H1 (cell line): ENCODE data around the gene ZNF577. TPM values are rescaled to one million over a fixed set of nuclear protein-coding genes. Genes with fewer than 3 reads are reported as not detected.

ENCODE experiments used
- CTCF ChIA-PET: fragments of 300-600 bp; sonication (Branson Sonifier 250); formaldehyde crosslinking; loops from one replicate; lab custom pipeline; 2021; ENCODE audit not compliant: partially characterized antibody; lab: Charles Lee
- POLR2A ChIA-PET: fragments of 300-600 bp; sonication (Branson Sonifier 250); formaldehyde crosslinking; loops from one replicate; lab custom pipeline; 2021; ENCODE audit warnings: inconsistent platforms; ENCODE audit not compliant: partially characterized antibody; lab: Charles Lee
- DNase-seq, 2 experiments: peaks; one replicate each; pipeline versions ENCODE4 v3.0.0 to v3.0.0-alpha.2; 2010 to 2022; ENCODE audit warnings: low spot score in 2 of 2, low read depth in 1 of 2, mixed read lengths in 1 of 2
- FAIRE-seq: peaks from 2 replicates; lab custom pipeline; 2011; peaks lifted over from hg19 to GRCh38; lab: Jason Lieb, UNC
- H2AFZ ChIP-seq: 2 replicates; pipeline ENCODE4 v1.8.1; 2012; ENCODE audit warnings: low read length, inconsistent platforms
- H2AK5ac ChIP-seq: 2 replicates; pipeline ENCODE4 v1.6.1; 2013; ENCODE audit warnings: low read depth, low read length
- H2BK120ac ChIP-seq: replicated peaks from 2 replicates; pipeline ENCODE3; 2013; ENCODE audit warnings: low read depth, low read length, inconsistent platforms
- H2BK12ac ChIP-seq: 2 replicates; pipeline ENCODE4 v1.6.1; 2013; ENCODE audit warnings: low read depth, low read length
- H2BK15ac ChIP-seq: 2 replicates; pipeline ENCODE4 v1.6.1; 2013; ENCODE audit warnings: low read length
- H2BK20ac ChIP-seq: 2 replicates; pipeline ENCODE4 v1.6.1; 2013; ENCODE audit warnings: low read length
- H2BK5ac ChIP-seq: 2 replicates; pipeline ENCODE4 v1.6.1; 2013; ENCODE audit warnings: low read depth, low read length
- H3K14ac ChIP-seq: 2 replicates; pipeline ENCODE4 v1.6.1; 2013; ENCODE audit warnings: inconsistent platforms; ENCODE audit not compliant: insufficient read length
- H3K18ac ChIP-seq: 2 replicates; pipeline ENCODE4 v1.6.1; 2013; ENCODE audit warnings: low read length; ENCODE audit errors: extremely low read depth
- H3K23ac ChIP-seq: 2 replicates; pipeline ENCODE4 v1.6.1; 2013; ENCODE audit warnings: inconsistent platforms; ENCODE audit not compliant: insufficient read length
- H3K23me2 ChIP-seq: 2 replicates; pipeline ENCODE4 v1.6.1; 2013; ENCODE audit warnings: low read depth, low read length
- H3K27ac ChIP-seq: 2 replicates; pipeline ENCODE4 v1.6.1; 2011; ENCODE audit warnings: low read depth, low read length, inconsistent platforms
- H3K27me3 ChIP-seq, 4 experiments: replicated peaks in 1 of 4; 1 replicate in 1 of 4; 2 replicates in 3 of 4; pipeline versions ENCODE4 v1.6.1 to v1.8.1; 2011 to 2013; ENCODE audit warnings: low read length in 3 of 4, mild to moderate bottlenecking in 3 of 4, inconsistent platforms in 2 of 4, mixed read lengths in 2 of 4, moderate library complexity in 1 of 4; ENCODE audit not compliant: control insufficient read depth in 3 of 4, insufficient read depth in 3 of 4; ENCODE audit errors: extremely low read depth in 1 of 4
- H3K36me3 ChIP-seq, 4 experiments: 2 replicates each; pipeline versions ENCODE4 v1.6.1 to v1.8.1; 2011 to 2013; ENCODE audit warnings: mild to moderate bottlenecking in 4 of 4, low read length in 3 of 4, moderate library complexity in 2 of 4, control low read depth in 1 of 4, inconsistent platforms in 1 of 4; ENCODE audit not compliant: insufficient read depth in 4 of 4, control insufficient read depth in 2 of 4
- H3K4ac ChIP-seq: replicated peaks from 2 replicates; pipeline ENCODE3; 2013; ENCODE audit warnings: low read length, low read depth, mixed read lengths, inconsistent platforms; ENCODE audit not compliant: insufficient read length
- H3K4me1 ChIP-seq, 4 experiments: replicated peaks in 1 of 4; 1 replicate in 1 of 4; 2 replicates in 3 of 4; pipeline versions ENCODE4 v1.6.1 to v1.8.1; 2011 to 2013; ENCODE audit warnings: low read length in 3 of 4, inconsistent platforms in 2 of 4, mixed read lengths in 1 of 4; ENCODE audit not compliant: insufficient read depth in 4 of 4, control insufficient read depth in 3 of 4
- H3K4me2 ChIP-seq, 2 experiments: 2 replicates each; pipeline versions ENCODE4 v1.6.1 to v1.8.1; 2011 to 2013; ENCODE audit warnings: low read depth in 2 of 2, low read length in 2 of 2, control low read depth in 1 of 2, inconsistent platforms in 1 of 2, mild to moderate bottlenecking in 1 of 2; ENCODE audit not compliant: insufficient read depth in 1 of 2
- H3K4me3 ChIP-seq, 4 experiments: fragments of 200-600, 300-600 bp in 1 of 4; sonication (generic), shearing (Covaris generic), sonication (Bioruptor Twin) in 1 of 4; 2 replicates each; pipeline versions ENCODE4 v1.5.1 to v1.8.1; 2011 to 2016; ENCODE audit warnings: low read length in 4 of 4, low read depth in 3 of 4, control low read depth in 2 of 4, inconsistent platforms in 2 of 4, mild to moderate bottlenecking in 2 of 4, mixed read lengths in 1 of 4, moderate library complexity in 1 of 4; ENCODE audit not compliant: insufficient read depth in 2 of 4; ENCODE audit errors: extremely low read depth in 1 of 4
- H3K56ac ChIP-seq: replicated peaks from 2 replicates; pipeline ENCODE3; 2013; ENCODE audit warnings: low read depth, mild to moderate bottlenecking, mixed read lengths, low read length, inconsistent platforms; ENCODE audit not compliant: insufficient read length
- H3K79me1 ChIP-seq: 2 replicates; pipeline ENCODE4 v1.6.1; 2013; ENCODE audit warnings: low read depth, low read length, control low read depth
- H3K79me2 ChIP-seq, 2 experiments: 2 replicates each; pipeline versions ENCODE4 v1.6.1 to v1.8.1; 2012 to 2013; ENCODE audit warnings: low read length in 2 of 2, mild to moderate bottlenecking in 2 of 2, inconsistent platforms in 1 of 2; ENCODE audit not compliant: insufficient read depth in 2 of 2, control insufficient read depth in 1 of 2
- H3K9ac ChIP-seq, 4 experiments: replicated peaks in 1 of 4; 1 replicate in 1 of 4; 2 replicates in 3 of 4; pipeline versions ENCODE4 v1.6.1 to v1.8.1; 2011 to 2013; ENCODE audit warnings: low read depth in 3 of 4, low read length in 3 of 4, control low read depth in 2 of 4, mild to moderate bottlenecking in 2 of 4, moderate library complexity in 2 of 4, inconsistent platforms in 1 of 4; ENCODE audit errors: extremely low read depth in 1 of 4
- H3K9me3 ChIP-seq, 2 experiments: 2 replicates each; pipeline versions ENCODE4 v1.6.1 to v1.8.1; 2012 to 2013; ENCODE audit warnings: mild to moderate bottlenecking in 2 of 2, moderate library complexity in 2 of 2, control low read depth in 1 of 2, inconsistent platforms in 1 of 2, low read depth in 1 of 2, low read length in 1 of 2, mixed read lengths in 1 of 2; ENCODE audit not compliant: insufficient read depth in 2 of 2
- H4K20me1 ChIP-seq, 2 experiments: replicated peaks in 1 of 2; 2 replicates each; pipeline versions ENCODE3 to v1.8.1; 2011 to 2013; ENCODE audit warnings: inconsistent platforms in 2 of 2, low read length in 2 of 2, mild to moderate bottlenecking in 1 of 2; ENCODE audit not compliant: insufficient read depth in 2 of 2, control insufficient read depth in 1 of 2
- H4K5ac ChIP-seq: 2 replicates; pipeline ENCODE4 v1.6.1; 2013; ENCODE audit warnings: low read length, low read depth, mixed read lengths, inconsistent platforms; ENCODE audit not compliant: insufficient read length
- H4K8ac ChIP-seq: 2 replicates; pipeline ENCODE4 v1.8.0; 2013; ENCODE audit warnings: mild to moderate bottlenecking, moderate library complexity, low read length, inconsistent platforms; ENCODE audit not compliant: insufficient read depth; ENCODE audit errors: extremely low read depth
- H4K91ac ChIP-seq: replicated peaks from 2 replicates; pipeline ENCODE3; 2013; ENCODE audit warnings: low read length, mixed read lengths, inconsistent platforms; ENCODE audit not compliant: insufficient read length
- BACH1 ChIP-seq: IDR thresholded peaks from 2 replicates; pipeline ENCODE4 v1.6.1; 2012; ENCODE audit warnings: low read length, improper control_type of control experiment
- CBX8 ChIP-seq: fragments of 300-800, 300-1000 bp; sonication (generic); IDR thresholded peaks from 2 replicates; pipeline ENCODE4 v1.7.1; 2016; ENCODE audit warnings: low read depth, low read length, borderline replicate concordance
- CEBPB ChIP-seq: IDR thresholded peaks from 2 replicates; pipeline ENCODE4 v1.6.1; 2012; ENCODE audit warnings: low read depth, low read length
- POLR2AphosphoS5 ChIP-seq: IDR thresholded peaks from 2 replicates; pipeline ENCODE4 v1.6.1; 2011; ENCODE audit warnings: low read depth, low read length
- RFX5 ChIP-seq: IDR thresholded peaks from 2 replicates; pipeline ENCODE4 v1.6.1; 2011; ENCODE audit warnings: low read depth, low read length, improper control_type of control experiment, borderline replicate concordance
- RXRA ChIP-seq: IDR thresholded peaks from 2 replicates; pipeline ENCODE4 v1.6.1; 2011; ENCODE audit warnings: low read depth, mild to moderate bottlenecking, low read length, moderate library complexity; ENCODE audit not compliant: insufficient read depth
- SIN3A ChIP-seq, 2 experiments: IDR thresholded peaks in 1 of 2; conservative IDR thresholded peaks in 1 of 2; 2 replicates each; pipeline ENCODE4 v1.6.1; 2011 to 2012; ENCODE audit warnings: low read length in 2 of 2, improper control_type of control experiment in 1 of 2, low read depth in 1 of 2, mild to moderate bottlenecking in 1 of 2
- SRF ChIP-seq: IDR thresholded peaks from 2 replicates; pipeline ENCODE4 v1.6.1; 2011; ENCODE audit warnings: mild to moderate bottlenecking, low read depth, low read length, moderate library complexity
- polyA plus RNA-seq, 7 experiments: library from polyadenylated mRNA; depleted of rRNA in 3 of 7; stranded (reverse) in 5 of 7; unstranded in 2 of 7; fragments of >200 nt in 5 of 7; fragments of 200-250 nt in 2 of 7; gene quantifications; 1 replicate in 5 of 7; 2 replicates in 1 of 7; 4 replicates in 1 of 7; pipeline versions ENCODE4 v1.2.1 to v1.2.3, GENCODE V29; 2011 to 2013; ENCODE audit warnings: missing spikeins in 2 of 7, mixed read lengths in 2 of 7
- total RNA-seq: library from RNA; stranded (reverse); fragmentation: NEBNext Ultra II Directional; extraction: Animal tissue kit (Norgen Biotek cat#: 25700); gene quantifications from 2 replicates; pipeline ENCODE4 v1.2.1, GENCODE V29; 2021

The ZNF577 gene
- total and polyA plus RNA-seq, 2 of the 8 experiments (the other 6 are each of a cell fraction or from before 2014, with no cell fraction given), result 13.8 to 14.9 TPM

GRCh38 chr19:51821921-51822320 is 65.8 kb downstream of the ZNF577 start:
- no peak overlapping the region for H4K8ac ChIP-seq
- no peak overlapping the region for H4K91ac ChIP-seq
- no peak overlapping the region for H2AFZ ChIP-seq
- H3K4me3 ChIP-seq, result no peak overlapping the region
- no peak overlapping the region for H2BK120ac ChIP-seq
- no peak overlapping the region for H2BK20ac ChIP-seq
- H2BK5ac ChIP-seq, result no peak overlapping the region
- FAIRE-seq (no peak), DNase-seq (no peak)
- ChIA-PET POLR2A (interaction anchor here (0.7 kb wide), 1 partner anchor 30 kb away, joined by 3 read pairs; no protein-coding TSS in a partner anchor), CTCF (interaction anchor here (0.6 kb wide), 1 partner anchor 145 kb away, joined by 5 read pairs; no protein-coding TSS in a partner anchor)
- no peak overlapping the region; a peak in 1 of 7 replicates for H3K9ac ChIP-seq
- no peak overlapping the region for H2AK5ac ChIP-seq
- no peaks in the 10 kb centered on the region for H3K27me3 ChIP-seq
- H2BK15ac ChIP-seq, result no peak overlapping the region
- H3K4me2 ChIP-seq, result no peak overlapping the region
- no peak overlapping the region for H3K23ac ChIP-seq
- H3K4ac ChIP-seq, result no peak overlapping the region
- TF ChIP-seq RXRA, result no peak
- no peak for TF ChIP-seq BACH1
- TF ChIP-seq SIN3A (conservative IDR thresholded peaks at IDR 0.05 in 1 of 2, IDR thresholded peaks at IDR 0.05 in 1 of 2; ENCODE audit: low read depth in 1 of 2, low read length in 2 of 2), result no peak
- TF ChIP-seq CBX8, result no peak
- no peak for TF ChIP-seq CEBPB
- no peak for TF ChIP-seq SRF
- no peak for TF ChIP-seq RFX5
- no peak for TF ChIP-seq POLR2AphosphoS5
- no peak overlapping the region for H2BK12ac ChIP-seq
- no peaks in the 10 kb centered on the region for H4K20me1 ChIP-seq
- no peaks in the 10 kb centered on the region for H3K79me1 ChIP-seq
- H3K14ac ChIP-seq, result no peak overlapping the region
- H3K9me3 ChIP-seq, result peaks cover 19 to 22% of the 10 kb centered on the region in 2 experiments; a peak in 3 of 4 replicates
- no peak overlapping the region for H4K5ac ChIP-seq
- H3K79me2 ChIP-seq, result no peaks in the 10 kb centered on the region
- H3K4me1 ChIP-seq, result no peaks in the 10 kb centered on the region
- no peak overlapping the region for H3K56ac ChIP-seq
- H3K36me3 ChIP-seq, result no peaks in the 10 kb centered on the region
- H3K27ac ChIP-seq, result no peak overlapping the region
- 0 out of 2 replicates have a peak, but pooled peaks cover 2% of the 10 kb centered on the region for H3K23me2 ChIP-seq
- no peak overlapping the region for H3K18ac ChIP-seq
